MM.1S (cell line): Measurements from ENCODE around the gene DCHS1.

ENCODE experiments used
- CTCF ChIP-seq: fragments of 300-600 bp; sonication (generic); IDR thresholded peaks from 2 replicates; pipeline ENCODE4 v1.5.1; 2016; ENCODE audit warnings: antibody characterized with exemption, low read length, mixed read lengths
- EZH2 ChIP-seq: fragments of 300-600 bp; sonication (generic); optimal IDR thresholded peaks from 2 replicates; pipeline ENCODE3; 2017; ENCODE audit warnings: low read depth, mild to moderate bottlenecking, antibody characterized with exemption, low read length, mixed read lengths

- TF ChIP-seq CTCF (no peak), EZH2 (no peak)
These were observed 12.7 kb downstream of the DCHS1 start for GRCh38 chr11:6642957-6643356.
